ENCODE results near the gene OR2M4.

- TF ChIP-seq POLR2AphosphoS5 (IDR thresholded peaks at IDR 0.05; ENCODE audit: low read depth, low read length) (no peak), POLR2A (IDR thresholded peaks at IDR 0.05; ENCODE audit: low read depth, low read length) (no peak)
These were observed 46.7 kb downstream of the OR2M4 start, which contains the start of gene OR2T33 for GRCh38 chr1:248277876-248278275.
